Measurements from ENCODE around the gene CEP44.

- TF ChIP-seq CTCF (IDR thresholded peaks at IDR 0.05; ENCODE audit: low read depth, low read length): no peak
- TF ChIP-seq, protein P1, sequence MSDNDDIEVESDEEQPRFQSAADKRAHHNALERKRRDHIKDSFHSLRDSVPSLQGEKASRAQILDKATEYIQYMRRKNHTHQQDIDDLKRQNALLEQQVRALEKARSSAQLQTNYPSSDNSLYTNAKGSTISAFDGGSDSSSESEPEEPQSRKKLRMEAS (IDR thresholded peaks at IDR 0.05; ENCODE audit: low read depth, low read length): no peak
- TF ChIP-seq MYC (IDR thresholded peaks at IDR 0.05; ENCODE audit: low read depth, low read length): no peak
- TF ChIP-seq POLR2A (IDR thresholded peaks at IDR 0.05; ENCODE audit: extremely low read depth, insufficient read length): no peak
Observed at GRCh38 chr4:174340714-174341113, 57.0 kb downstream of the CEP44 start.

All from NB4 (cell line).